Measurements from ENCODE around the gene GNAI3.

GNAI3 gene

DNA sequence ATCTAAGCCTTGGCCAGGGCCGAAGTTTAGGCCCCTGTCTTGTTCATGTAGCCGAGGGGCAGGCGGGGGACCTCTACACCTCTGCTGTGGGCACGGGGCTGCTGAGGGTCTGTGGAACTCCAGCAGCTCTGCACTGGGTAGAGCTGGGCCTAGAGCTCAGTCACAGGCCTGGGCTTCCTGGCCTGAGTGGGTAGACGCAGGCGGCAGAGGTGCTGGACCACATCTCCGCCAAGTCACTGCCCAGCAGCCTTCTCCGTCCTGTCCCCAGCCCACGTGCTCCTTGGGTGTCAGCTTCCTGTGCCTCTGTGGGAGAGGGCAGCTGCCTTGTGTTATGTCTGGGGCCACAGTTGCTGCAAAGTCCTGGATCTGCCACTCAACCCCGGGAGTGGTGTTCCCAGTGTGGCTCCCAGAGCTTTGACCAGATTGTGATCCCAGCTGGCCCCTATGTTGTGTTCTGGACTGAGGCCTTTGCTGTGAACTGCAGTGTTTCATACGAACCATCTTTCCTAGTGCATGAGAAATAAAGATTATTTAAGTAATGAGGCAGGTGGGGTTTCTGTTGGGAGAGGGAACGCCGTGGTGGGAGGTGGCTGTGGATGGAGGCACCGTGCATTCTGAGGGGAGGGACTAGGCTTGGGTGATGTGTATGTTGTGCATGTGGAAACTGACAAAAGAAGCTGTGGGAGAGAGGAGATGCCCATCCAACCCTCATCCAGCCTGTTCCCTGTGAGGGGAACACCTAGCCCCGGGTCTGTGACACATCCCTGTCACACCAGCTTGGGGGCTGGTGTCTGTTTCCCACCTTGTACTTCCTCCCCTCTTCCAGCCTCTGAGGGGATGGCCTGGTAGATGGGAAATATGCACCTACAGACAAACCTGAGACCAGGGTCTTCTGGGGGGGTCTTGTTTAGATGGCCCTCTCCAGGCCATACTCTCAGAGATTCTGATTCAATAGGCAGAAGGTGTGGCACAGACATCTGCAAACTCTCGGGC lies 83.4 kb downstream of the GNAI3 start:
- H3K27me3 Mint-ChIP-seq = no peaks in the 10 kb centered on the region
- no peak overlapping the region for H3K4me3 Mint-ChIP-seq
- H3K9me3 Mint-ChIP-seq = no peaks in the 10 kb centered on the region
- H3K27ac Mint-ChIP-seq = no peak overlapping the region
- peaks cover 31% of the 10 kb centered on the region for H3K4me1 Mint-ChIP-seq (ENCODE audit: low read depth)
- H3K36me3 Mint-ChIP-seq (ENCODE audit: low read depth) = peaks cover 62% of the 10 kb centered on the region
- intact Hi-C loops (cut with micrococcal nuclease) = no loop called here

DNA sequence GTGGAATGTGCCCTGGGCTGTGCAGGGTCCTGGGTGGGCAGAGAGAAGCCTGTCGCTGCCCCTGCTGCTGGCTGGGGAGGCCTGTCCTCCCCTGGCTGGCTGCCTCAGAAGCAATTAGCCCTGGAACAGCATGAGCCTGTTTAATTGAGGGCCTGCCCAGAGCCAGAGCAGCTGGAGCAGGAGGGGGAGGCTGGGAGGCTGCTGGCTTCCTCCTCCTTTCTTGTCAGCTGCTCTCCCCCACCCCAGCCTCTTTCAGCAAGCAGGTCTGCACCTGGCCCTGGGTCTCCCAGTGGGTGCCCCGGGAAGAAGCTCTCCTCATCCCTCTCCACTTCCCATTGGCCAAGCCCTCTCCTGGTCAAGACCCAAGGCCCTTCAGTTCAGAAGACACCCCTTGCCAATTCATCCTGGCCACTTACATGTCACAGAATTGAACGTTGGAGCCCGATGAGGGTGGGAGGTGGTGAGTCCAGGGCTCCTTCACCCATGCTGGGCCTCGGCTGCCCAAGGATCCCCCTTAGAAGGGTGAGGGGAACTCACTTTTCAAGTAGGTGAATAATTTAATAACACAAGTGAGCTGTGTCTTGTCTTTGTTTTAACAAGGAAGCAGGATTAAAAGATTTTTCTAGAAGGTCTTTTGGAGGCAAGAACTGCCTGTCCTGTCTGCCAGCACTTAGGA lies 84.4 kb downstream of the GNAI3 start:
- H3K27me3 Mint-ChIP-seq = no peaks in the 10 kb centered on the region
- no peaks in the 10 kb centered on the region for H3K9me3 Mint-ChIP-seq
- H3K36me3 Mint-ChIP-seq (ENCODE audit: low read depth) = peaks cover 52% of the 10 kb centered on the region
- peaks cover 26% of the 10 kb centered on the region for H3K4me1 Mint-ChIP-seq (ENCODE audit: low read depth)
- intact Hi-C loops (cut with micrococcal nuclease) = no loop called here
- H3K4me3 Mint-ChIP-seq = no peak overlapping the region
- H3K27ac Mint-ChIP-seq = peak overlapping the region; percentile 23

DNA sequence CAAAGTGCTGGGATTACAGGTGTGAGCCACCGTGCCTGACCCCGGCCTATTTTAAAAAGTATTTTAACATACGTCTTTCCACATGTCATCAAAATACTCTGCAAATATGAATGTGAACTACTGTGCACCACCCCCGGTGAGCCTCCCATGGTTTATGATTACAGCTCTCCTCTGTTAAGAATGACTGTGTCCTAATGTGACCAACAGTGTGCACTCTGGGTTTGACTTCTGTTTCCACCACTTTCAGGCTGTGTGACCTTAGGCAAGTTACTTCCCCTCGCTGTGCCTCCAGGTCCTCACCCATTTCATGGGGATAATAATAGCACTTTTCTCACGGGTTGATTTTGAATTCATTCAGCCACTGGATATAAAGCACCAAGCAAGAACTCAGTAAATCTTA lies 85.9 kb downstream of the GNAI3 start:
- no peaks in the 10 kb centered on the region for H3K27me3 Mint-ChIP-seq

DNA sequence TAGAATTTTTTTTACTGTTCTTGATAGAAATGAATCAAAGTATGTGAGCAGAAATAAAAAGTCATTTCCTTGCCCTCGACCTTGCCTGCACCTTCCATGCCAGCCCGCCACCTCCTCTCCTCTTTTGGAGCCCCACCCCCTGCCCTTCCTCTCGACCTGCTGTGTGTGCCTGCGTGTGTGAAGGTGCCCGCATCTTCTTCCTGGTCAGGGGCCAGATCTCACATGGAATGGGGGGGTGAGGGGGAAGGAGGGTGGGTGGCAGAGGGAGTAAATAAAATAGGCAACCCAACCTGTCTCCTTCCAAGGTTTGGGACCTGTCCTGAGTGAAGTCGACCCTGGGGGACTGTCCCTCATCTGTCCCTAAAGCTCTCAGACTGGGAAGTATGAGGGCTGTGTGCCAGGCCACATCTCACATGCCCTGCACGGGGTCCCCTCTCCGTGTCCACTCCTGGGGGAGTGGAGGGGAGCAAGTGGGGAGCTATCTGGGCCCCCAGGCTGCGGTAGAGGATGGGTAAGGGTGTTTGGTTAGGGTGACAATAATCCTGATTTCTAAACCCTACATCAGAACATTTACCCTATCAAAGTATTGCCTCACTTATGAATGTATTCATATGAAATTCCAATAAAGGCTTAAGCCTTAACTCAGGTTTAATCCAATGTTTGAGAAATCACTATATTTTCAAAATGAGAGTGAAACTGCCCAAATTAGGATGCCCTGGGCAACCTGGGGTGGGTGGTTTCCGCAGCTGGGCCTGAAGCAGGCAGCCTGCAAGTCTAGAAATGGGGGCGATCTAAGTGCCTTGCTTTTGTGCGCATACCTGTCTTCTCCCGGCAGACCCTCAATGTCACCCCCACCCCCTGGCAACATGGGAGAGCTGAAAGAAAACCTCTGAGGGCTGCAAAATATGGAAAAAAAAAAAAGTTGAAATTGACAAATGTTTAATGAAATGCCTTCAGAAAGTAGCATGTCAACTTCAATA lies 86.6 kb downstream of the GNAI3 start:
- Mint-ChIP-seq H3K4me3 (no peak overlapping the region), H3K27me3 (peaks cover 2% of the 10 kb centered on the region), H3K27ac (no peak overlapping the region), H3K4me1 (ENCODE audit: low read depth) (peaks cover 28% of the 10 kb centered on the region), H3K36me3 (ENCODE audit: low read depth) (peaks cover 30% of the 10 kb centered on the region), H3K9me3 (no peaks in the 10 kb centered on the region)
- intact Hi-C loops (cut with micrococcal nuclease) = no loop called here

More for the DNA sequence above, 85.9 kb downstream of the GNAI3 start:
- intact Hi-C loops (cut with micrococcal nuclease) = no loop called here
- Mint-ChIP-seq H3K9me3 (no peaks in the 10 kb centered on the region), H3K4me3 (no peak overlapping the region), H3K36me3 (ENCODE audit: low read depth) (peaks cover 38% of the 10 kb centered on the region), H3K27ac (no peak overlapping the region), H3K4me1 (ENCODE audit: low read depth) (peaks cover 26% of the 10 kb centered on the region)

DNA sequence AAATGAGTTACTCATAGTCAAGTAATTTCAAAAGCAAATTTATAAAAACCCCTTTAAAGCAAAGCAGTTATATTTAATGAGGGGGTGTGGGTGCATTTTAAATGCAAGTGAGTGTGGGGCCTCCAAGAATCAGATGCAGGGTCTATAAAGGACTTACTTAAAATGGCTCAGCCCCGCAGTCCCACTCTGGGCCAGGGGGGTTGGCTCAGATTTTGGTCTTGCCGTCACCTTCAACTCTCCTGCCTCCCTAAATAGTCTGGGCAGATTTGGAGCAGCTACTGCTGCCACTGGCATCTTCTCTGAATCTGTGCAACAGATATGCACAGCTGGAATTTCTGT lies 87.4 kb downstream of the GNAI3 start:
- Mint-ChIP-seq H3K9me3 (no peaks in the 10 kb centered on the region), H3K4me3 (no peak overlapping the region), H3K27me3 (peaks cover 3% of the 10 kb centered on the region), H3K36me3 (ENCODE audit: low read depth) (peaks cover 22% of the 10 kb centered on the region), H3K4me1 (ENCODE audit: low read depth) (peaks cover 34% of the 10 kb centered on the region), H3K27ac (no peak overlapping the region)
- intact Hi-C loops (cut with micrococcal nuclease) = no loop called here

DNA sequence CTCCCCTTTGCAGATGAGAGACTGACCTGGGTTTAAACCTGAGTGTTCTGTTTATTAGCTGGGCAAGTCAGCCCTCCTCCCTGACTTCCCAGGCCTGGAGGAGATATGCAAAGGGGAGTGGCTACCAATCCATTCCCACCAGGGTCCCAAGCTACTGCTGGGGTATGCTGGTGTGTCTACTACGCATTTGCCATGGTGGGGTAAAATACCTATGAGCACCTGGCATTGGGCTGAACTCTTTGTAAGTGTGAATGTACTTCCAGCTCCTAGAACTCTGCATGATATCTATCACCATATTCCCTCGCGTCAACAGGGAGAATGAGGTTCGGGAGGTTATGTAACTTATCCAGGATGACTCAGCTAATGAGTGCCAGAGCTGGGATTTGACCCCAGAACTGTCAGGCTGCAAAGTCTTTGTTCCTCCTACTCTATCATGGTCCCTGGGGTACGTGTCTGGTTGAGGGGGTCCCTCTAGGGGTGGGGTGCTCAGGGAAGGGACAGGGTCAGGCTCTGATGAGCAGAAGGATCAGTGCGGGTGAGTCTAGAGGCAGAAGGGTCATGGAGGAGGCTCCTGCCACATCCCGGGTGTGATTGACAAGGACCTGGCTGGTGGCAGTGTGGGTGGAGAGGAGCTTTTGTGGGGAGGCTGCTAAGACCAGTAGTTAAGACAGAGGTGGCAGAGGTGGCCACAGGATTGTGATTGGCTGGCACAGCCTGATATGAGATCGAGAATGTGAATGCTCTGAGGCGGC lies 88.0 kb downstream of the GNAI3 start:
- Mint-ChIP-seq H3K4me3 (no peak overlapping the region), H3K27me3 (peaks cover 3% of the 10 kb centered on the region), H3K27ac (peak overlapping the region; percentile 21), H3K4me1 (ENCODE audit: low read depth) (peaks cover 34% of the 10 kb centered on the region), H3K36me3 (ENCODE audit: low read depth) (peaks cover 17% of the 10 kb centered on the region), H3K9me3 (no peaks in the 10 kb centered on the region)
- intact Hi-C loops (cut with micrococcal nuclease) = no loop called here

DNA sequence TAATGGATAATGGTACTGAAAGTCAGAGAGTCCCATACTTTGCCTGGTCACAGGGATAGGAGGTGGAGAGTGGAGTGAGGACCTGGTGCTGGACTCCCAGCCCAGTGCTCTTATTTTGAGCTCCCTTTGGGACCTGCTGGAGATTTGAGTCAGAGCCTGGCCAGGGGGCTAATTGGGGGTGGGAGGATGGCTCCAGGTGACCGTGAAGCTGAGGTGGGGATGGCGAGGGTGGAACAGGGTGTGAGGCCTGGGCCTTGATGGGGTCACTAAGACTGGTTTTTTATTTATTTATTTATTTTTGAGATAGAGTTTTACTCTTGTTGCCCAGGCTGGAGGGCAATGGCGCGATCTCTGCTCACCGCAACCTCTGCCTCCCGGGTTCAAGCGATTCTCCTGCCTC lies 89.0 kb downstream of the GNAI3 start:
- peaks cover 7% of the 10 kb centered on the region for H3K36me3 Mint-ChIP-seq (ENCODE audit: low read depth)
- peaks cover 34% of the 10 kb centered on the region for H3K4me1 Mint-ChIP-seq (ENCODE audit: low read depth)
- H3K9me3 Mint-ChIP-seq = no peaks in the 10 kb centered on the region
- H3K27me3 Mint-ChIP-seq = peaks cover 3% of the 10 kb centered on the region
- intact Hi-C loops (cut with micrococcal nuclease) = no loop called here
- no peak overlapping the region for H3K4me3 Mint-ChIP-seq
- H3K27ac Mint-ChIP-seq = no peak overlapping the region

DNA sequence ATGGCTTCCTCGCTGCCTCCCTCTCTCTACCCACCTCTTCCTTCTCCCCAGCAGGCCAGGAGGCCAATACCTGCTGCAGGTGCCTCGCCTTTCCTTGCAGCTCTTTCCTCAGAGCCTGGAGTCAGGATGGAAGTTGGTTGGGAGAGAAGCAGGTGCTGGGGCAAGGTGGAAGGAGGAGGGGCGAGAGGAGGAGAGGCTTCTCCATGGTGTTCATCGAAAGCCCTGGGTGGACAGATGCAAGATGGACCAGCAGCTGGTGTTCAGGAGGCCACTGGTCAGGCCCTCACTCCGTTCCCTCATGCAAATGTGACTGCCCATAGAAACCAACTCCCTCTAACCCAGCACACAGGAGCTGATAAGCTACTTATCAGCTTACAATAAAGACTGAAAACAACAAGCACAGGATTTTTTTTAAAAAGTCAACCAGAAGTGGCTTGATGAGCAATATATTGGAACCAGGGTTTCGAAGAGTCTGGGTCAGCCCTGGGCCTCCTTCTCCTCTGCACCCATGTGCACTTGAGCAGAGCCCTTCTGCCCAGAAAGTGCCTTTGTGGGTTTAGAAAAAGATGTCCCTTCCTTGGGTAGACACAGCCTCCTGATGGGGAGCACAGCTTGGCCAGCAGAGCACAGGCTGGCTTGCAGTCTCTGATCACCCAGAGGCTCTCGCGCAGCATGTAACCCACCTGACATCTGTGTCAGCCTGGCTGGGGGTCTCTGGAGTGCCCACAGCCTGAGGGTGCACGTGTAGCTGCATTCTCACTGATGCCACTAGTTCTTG lies 90.8 kb downstream of the GNAI3 start:
- H3K9me3 Mint-ChIP-seq = no peaks in the 10 kb centered on the region
- no peak overlapping the region for H3K27ac Mint-ChIP-seq
- H3K27me3 Mint-ChIP-seq = peaks cover 5% of the 10 kb centered on the region
- intact Hi-C loops (cut with micrococcal nuclease) = no loop called here
- no peak overlapping the region for H3K4me3 Mint-ChIP-seq
- H3K36me3 Mint-ChIP-seq (ENCODE audit: low read depth) = no peaks in the 10 kb centered on the region
- H3K4me1 Mint-ChIP-seq (ENCODE audit: low read depth) = peaks cover 37% of the 10 kb centered on the region

DNA sequence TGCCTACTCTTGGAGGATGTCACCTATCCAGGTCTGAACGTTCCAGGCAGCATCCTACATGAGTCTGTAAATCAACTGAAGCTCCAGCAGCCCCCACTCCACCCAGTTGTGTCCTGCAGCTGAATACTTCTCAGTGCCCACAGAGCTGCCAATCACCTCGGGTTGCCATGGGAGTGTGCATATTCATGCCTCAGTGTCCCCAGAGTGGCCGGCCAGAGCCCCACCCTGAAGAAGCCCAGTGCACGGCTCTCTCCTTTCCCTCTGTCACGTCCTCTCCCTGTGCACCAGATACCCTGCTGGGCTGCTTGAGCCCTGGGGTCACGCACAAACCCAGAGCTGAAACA lies 91.4 kb downstream of the GNAI3 start:
- intact Hi-C loops (cut with micrococcal nuclease) = loop anchor here (5.0 kb wide), 1 partner anchor 342 kb away; the partner anchor contains the start of gene AHCYL1
- no peak overlapping the region for H3K27ac Mint-ChIP-seq
- H3K36me3 Mint-ChIP-seq (ENCODE audit: low read depth) = no peaks in the 10 kb centered on the region
- peaks cover 31% of the 10 kb centered on the region for H3K4me1 Mint-ChIP-seq (ENCODE audit: low read depth)
- peaks cover 5% of the 10 kb centered on the region for H3K27me3 Mint-ChIP-seq
- H3K9me3 Mint-ChIP-seq = no peaks in the 10 kb centered on the region
- no peak overlapping the region for H3K4me3 Mint-ChIP-seq

DNA sequence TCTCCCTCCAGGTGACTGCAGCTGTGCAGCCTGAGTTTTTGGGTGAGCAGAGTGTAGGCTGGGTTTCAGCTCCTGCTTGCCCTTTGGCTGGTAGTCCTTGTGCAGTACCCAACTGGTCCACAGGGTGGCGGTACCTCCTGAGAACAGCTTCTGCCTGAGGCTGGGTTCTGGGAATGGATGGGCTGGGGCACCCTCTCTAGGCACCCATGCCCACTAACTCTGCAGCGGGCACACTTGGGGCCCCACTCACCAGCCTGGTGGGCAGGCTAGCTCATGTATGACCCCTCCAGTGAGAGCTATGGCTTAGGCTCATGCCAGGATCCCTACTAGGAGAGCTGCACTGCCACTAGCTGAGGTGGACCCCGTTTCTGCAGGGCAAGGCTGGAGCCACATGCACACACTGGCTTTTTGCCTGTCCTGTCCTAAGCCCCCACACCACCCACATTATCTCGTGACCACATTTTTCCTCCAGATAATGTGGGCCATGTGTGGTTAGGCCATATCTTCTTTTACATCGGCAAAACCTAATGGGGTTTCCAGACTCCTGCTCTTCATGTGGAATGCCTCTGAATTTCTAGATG lies 92.0 kb downstream of the GNAI3 start:
- Mint-ChIP-seq H3K27ac (no peak overlapping the region), H3K4me3 (no peak overlapping the region), H3K4me1 (ENCODE audit: low read depth) (peaks cover 29% of the 10 kb centered on the region), H3K9me3 (no peaks in the 10 kb centered on the region), H3K27me3 (peaks cover 5% of the 10 kb centered on the region), H3K36me3 (ENCODE audit: low read depth) (no peaks in the 10 kb centered on the region)
- intact Hi-C loops (cut with micrococcal nuclease) = loop anchor here (5.0 kb wide), 1 partner anchor 342 kb away; the partner anchor contains the start of gene AHCYL1

DNA sequence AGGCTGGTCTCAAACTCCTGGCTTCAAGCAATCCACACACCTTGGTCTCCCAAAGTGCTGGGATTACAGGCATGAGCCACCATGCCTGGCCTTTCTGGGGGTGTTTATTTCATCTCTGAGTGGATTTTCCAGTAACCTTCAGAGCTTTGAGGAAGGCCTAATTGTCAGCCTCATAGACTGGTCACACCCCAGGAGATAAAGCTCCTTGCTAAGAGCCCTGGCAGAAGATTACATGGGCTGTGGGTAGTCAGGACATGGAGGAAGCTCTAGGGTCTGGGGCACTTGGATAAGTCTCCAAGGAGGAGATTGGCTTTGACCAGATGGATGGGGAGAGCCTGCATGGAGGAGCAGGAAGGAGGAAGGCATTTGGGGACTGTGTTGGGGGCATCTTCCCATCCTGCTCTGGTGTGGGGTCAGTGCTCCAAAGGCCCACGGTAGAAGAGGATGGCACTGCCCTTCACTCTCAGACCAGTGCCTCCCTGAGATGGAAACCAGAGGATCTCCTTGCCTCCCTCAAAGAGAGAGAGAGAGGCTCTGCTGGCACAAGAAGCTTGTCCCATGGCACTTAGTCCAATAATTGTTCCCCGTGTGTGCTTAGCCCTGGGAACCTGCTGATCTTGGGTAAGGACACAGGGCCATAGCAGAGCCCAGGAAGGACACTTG lies 92.8 kb downstream of the GNAI3 start:
- Mint-ChIP-seq H3K4me3 (no peak overlapping the region), H3K36me3 (ENCODE audit: low read depth) (no peaks in the 10 kb centered on the region), H3K9me3 (no peaks in the 10 kb centered on the region), H3K27me3 (peaks cover 5% of the 10 kb centered on the region), H3K27ac (no peak overlapping the region), H3K4me1 (ENCODE audit: low read depth) (peaks cover 25% of the 10 kb centered on the region)
- intact Hi-C loops (cut with micrococcal nuclease) = loop anchor here (5.0 kb wide), 1 partner anchor 341 kb away; the partner anchor contains the start of gene AHCYL1

DNA sequence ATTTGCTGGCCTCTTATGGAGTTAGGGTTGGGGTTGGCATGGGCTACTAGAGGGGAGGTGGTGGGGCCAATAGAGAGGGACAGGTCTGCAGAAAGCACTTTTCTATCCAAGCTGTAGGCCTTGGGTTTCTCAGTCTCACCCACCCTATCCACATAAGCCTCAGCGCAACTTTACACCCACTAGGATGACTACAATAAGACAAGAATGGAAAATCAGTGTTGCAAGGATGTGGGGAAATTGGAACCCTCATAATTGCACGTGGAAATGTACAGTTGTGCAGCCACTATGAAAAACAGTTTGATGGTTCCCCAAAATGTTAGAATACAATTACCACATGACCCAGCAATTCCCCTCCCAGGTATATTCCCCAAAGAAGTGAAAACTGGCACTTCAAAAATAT lies 93.4 kb downstream of the GNAI3 start:
- Mint-ChIP-seq H3K4me3 (no peak overlapping the region), H3K4me1 (ENCODE audit: low read depth) (peaks cover 18% of the 10 kb centered on the region), H3K9me3 (no peaks in the 10 kb centered on the region), H3K27ac (no peak overlapping the region), H3K27me3 (peaks cover 5% of the 10 kb centered on the region), H3K36me3 (ENCODE audit: low read depth) (no peaks in the 10 kb centered on the region)
- intact Hi-C loops (cut with micrococcal nuclease) = loop anchor here (5.0 kb wide), 1 partner anchor 340 kb away; the partner anchor contains the start of gene AHCYL1
